GM18498 (cell line): ENCODE data around the gene MME.

Experiments used
- ATAC-seq: cut with Tn5 transposase; IDR thresholded peaks from one replicate; pipeline ENCODE4 v1.9.1; 2021; ENCODE audit warnings: mild to moderate bottlenecking, moderate library complexity; ENCODE audit not compliant: unreplicated experiment

MME gene

GRCh38 chr3:155135003-155135402, 54.9 kb downstream of the MME start:
- ATAC-seq = no peak

GRCh38 chr3:155138677-155139076, 58.6 kb downstream of the MME start:
- ATAC-seq = no peak

DNA sequence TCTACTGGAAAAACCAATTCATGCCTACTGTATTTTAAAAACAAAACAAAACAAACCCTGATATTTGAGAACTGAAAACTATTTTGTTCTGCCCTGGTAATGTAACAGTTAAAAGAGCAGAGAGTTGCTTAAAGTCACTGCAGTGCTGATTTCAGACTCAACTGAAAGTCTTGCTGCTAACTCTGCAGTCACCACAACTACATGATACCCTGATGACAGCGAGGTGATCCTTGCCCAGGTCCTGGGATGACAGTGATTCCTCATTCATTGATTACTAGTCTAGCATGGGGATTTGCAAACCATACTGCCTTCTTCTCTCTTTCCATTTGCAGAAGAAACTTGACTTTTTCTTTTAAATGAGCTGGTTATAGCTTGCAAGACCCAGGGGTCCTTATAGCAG, 67.5 kb downstream of the MME start:
- no peak for ATAC-seq

DNA sequence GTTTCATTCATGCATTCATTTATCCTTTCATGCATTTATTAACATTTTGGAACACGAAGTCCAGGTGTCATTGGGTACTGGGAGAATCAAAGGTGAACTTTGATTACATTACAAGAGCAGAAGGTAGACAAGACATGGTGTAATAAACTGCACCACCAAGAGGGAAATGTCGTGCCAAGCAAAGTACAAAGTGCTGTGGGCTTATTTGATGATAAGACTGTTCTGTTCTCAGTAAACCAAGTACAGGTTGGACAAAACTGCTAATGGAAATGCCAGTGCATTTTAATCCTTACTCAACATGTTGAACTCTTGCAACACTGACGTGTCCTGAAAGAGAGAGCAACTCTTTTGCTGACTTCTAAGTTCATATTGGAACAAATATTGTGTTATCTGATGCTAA, 69.4 kb downstream of the MME start:
- no peak for ATAC-seq

- no peak for ATAC-seq
Measured at GRCh38 chr3:155153242-155154186, 73.4 kb downstream of the MME start.

- no peak for ATAC-seq
Measured at GRCh38 chr3:155154255-155154654, 74.1 kb downstream of the MME start.

- no peak for ATAC-seq
Measured at GRCh38 chr3:155158346-155159037, 78.4 kb downstream of the MME start.

DNA sequence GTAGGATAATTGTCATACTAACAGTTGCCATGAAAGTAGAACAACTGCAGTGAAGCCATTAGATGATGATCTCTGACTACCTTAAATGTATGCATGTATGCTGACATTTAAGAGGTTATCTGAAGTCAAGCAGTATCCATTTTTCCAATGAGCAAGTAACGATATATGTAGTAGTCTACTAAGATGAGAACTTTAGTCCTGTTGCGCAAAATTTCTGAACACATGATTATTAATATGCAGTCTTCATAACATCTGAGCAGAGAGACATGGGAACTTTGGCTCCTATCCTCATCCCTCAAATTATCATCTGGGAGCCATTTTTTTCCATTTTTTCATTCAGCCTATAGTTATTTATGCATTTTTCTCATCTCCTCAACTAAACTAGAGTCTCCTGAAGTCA, 79.2 kb downstream of the MME start:
- no peak for ATAC-seq

DNA sequence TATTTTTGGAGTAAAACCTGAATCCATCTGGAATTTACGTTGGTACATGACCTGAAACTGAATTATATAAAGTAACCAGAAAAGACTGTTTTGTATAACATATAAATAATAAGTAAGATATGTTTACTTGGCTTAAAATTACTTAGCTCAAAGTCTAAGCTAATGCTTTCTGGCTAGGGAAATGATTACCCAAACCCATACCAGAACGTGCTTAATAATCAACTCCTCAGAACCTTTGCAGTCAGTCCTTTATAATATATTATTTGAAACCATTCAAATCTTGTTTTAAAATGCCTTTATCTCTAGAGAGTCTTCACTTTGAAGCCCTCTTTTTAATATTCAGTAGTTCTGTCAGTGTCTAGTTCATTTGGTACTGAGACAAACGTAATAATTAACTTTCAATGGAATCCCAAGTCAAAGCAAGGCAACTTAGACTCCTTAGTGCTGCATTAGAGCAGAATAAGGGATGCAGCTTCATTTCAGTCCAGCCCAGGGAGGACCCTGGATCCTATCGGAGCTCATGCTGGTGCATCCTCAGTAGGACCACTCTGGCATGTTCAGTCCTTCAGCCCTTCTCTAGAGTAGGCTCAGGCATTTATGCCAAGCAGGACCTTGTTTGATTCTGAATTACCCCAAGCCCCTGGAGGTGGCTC, 81.6 kb downstream of the MME start:
- no peak for ATAC-seq

DNA sequence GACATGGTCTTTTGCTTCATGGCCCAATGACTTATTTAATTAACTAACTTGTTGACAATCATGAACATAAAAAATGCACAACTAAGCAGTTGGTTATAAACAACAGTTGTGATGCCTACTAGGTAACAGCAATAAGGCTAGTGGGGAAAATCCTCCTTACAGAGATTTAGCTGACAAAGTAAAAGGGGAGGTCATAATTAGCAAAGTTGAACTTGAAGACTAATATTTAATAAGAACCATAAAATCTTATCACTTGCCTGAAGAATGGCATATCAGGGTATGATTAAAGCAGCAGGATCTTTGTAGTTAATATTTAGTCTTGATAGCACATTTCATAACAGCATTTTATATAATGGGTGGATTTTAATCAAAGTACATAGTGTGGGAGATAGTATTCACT, 84.2 kb downstream of the MME start:
- ATAC-seq = no peak

- ATAC-seq = no peak
Measured at GRCh38 chr3:155166441-155166840, 86.3 kb downstream of the MME start.

GRCh38 chr3:155169197-155169596, 89.1 kb downstream of the MME start:
- ATAC-seq = no peak

- no peak for ATAC-seq
Measured at GRCh38 chr3:155173771-155174170, 93.7 kb downstream of the MME start.

DNA sequence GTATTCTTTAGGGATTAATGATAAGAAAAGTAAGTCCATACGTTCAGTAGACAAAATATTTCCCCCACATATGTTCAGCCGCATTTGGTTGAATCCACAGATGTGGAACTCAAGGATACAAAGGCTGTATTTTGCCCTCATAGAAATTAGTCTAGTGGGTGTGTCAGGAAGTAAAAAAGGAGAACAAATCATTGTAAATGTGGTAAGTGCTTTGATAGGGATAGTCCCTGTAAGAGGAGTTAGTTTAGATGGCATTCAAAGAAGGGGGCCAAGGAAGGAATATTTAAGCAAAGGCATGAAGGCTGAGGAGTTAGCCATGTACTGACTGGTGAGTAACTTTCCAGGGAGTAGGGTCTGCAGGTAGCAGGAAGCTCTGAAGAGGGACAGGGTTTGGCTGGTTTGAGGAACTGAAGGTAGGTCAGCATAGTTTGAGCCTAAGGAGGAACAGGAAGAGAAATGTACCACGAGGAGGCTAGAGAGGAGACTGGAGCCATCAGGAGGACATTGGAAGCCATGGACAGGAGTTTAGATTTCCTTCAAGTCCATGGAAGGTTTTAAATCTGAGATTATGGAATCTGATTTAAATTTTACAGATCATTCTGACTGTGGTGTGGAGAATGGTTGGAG, 98.8 kb downstream of the MME start:
- ATAC-seq = no peak

- ATAC-seq = no peak
Measured at GRCh38 chr3:155179437-155179827, 99.3 kb downstream of the MME start.

DNA sequence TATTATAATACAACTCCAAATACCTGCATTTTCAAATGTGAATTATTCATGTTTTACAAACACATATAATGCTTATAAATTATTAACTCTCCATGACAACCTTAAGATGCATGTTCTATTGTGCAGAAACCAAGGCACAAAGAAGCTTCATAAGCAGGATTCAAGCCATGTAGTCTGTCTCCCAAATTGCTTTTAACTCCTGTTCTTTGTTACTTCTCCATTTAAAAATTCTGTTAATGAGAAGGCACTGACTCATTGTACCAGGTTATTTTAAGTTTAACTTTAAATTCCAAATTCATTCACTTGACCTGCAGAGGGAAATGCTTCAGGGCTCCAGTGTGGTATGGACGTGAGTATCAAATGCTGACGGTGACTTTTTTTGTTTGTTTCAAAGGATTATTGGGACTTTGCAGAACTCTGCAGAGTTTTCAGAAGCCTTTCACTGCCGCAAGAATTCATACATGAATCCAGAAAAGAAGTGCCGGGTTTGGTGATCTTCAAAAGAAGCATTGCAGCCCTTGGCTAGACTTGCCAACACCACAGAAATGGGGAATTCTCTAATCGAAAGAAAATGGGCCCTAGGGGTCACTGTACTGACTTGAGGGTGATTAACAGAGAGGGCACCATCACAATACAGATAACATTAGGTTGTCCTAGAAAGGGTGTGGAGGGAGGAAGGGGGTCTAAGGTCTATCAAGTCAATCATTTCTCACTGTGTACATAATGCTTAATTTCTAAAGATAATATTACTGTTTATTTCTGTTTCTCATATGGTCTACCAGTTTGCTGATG, 100.0 kb downstream of the MME start:
- ATAC-seq = no peak

DNA sequence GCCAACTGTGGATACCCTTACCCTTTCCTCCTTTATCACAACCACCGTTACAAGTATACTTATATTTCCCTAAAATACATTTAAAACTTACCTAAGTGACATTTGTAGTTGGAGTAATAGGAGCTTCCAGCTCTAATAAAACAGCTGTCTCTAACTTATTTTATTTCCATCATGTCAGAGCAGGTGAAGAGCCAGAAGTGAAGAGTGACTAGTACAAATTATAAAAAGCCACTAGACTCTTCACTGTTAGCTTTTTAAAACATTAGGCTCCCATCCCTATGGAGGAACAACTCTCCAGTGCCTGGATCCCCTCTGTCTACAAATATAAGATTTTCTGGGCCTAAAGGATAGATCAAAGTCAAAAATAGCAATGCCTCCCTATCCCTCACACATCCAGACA, 102.3 kb downstream of the MME start:
- no peak for ATAC-seq

- peak; percentile 71 for ATAC-seq
Measured at GRCh38 chr3:155184011-155184410, 103.9 kb downstream of the MME start.

DNA sequence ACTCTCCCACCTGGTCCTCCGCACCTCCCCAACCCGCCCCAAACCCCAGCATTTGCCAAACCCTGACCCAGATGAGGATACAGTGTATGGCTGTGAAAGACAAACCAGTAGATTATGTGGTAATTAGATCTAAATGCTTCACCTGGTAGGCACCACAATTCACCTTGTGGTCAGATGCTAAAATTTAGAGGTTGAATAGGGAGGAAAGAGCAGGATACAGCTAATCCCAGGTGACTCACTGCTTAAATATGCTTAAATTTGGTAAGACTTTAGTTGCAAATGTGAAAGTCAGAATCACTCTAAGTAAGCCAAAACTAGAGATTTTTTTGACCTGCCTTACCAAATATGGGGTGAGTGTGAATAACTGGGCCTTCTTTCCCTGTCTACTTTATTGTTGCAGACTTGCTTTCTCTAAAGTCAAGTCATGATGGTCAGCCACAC, 105.5 kb downstream of the MME start:
- no peak for ATAC-seq

DNA sequence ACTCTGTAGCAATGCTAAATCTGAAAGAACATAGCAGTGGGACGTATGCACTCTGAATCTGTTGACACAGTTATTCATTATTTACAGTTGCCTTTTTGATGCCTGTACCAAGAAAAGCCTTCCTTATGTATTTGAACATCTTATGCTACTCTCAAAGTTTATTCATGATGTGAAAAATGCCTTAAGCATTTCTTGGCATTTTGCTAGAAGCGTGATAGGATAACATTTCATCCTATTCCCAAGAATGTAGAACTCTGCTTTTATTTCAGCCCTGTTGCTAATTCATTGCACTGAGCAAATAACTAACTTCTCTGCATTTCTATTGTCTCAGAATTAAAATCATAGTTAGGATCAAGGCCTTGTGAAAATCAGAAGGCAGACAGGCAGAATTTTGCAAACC, 107.9 kb downstream of the MME start:
- no peak for ATAC-seq
